ENCODE measurements around the gene FBH1. TPM values are rescaled to one million over a fixed set of nuclear protein-coding genes. Genes with fewer than 3 reads are reported as not detected.

Gene FBH1
- total RNA-seq, 1 experiment from 2014 or later = 50.5 TPM

- in situ Hi-C loops (cut with HindIII; ENCODE audit: low pct_unique_long_range_greater_than_20kb, low sequenced_read_pairs) = no loop called here
- H3K27ac ChIP-seq (ENCODE audit: low read length) = peak within 1 kb of the TSS; percentile 91
- BruUV-seq (replicated peaks) = no TSS peak
These were observed 87.6 kb downstream of the FBH1 start, which contains the start of gene IL15RA for GRCh38 chr10:5977471-5978229. Gene IL15RA, minus strand, starts transcription at chr10:5977543. Its CDS starts 51 bp downstream, at chr10:5977492.

GRCh38 chr10:5978230-5978489 is 88.1 kb downstream of the FBH1 start:
- DNase-seq (ENCODE audit: low read depth, low spot score) (no peak), ATAC-seq (no peak; the same call in 1 of the 2 replicates)
- no TSS peak for BruUV-seq (replicated peaks)
- CTCF ChIA-PET = interaction anchor here (0.5 kb wide), 1 partner anchor 165 kb away, joined by 7 read pairs; no protein-coding TSS in a partner anchor
- TF ChIP-seq POLR2AphosphoS5 (IDR thresholded peaks at IDR 0.05; ENCODE audit: low read depth, low read length) = no peak
- TF ChIP-seq CTCF (IDR thresholded peaks at IDR 0.05) = 0 out of 2 replicates have a peak, but pooled peaks have one; percentile 19
- Histone ChIP-seq H3K27me3 (ENCODE audit: control insufficient read depth, insufficient read depth, low read length) (no peaks in the 10 kb centered on the region), H3K9me3 (ENCODE audit: control insufficient read depth, insufficient read depth, low read depth, low read length) (no peaks in the 10 kb centered on the region), H3K4me3 (ENCODE audit: low read depth in 2 of 2, low read length in 2 of 2) (peak overlapping the region; percentile 66 to 71), H3K4me1 (ENCODE audit: control insufficient read depth, insufficient read depth, low read length) (peaks cover 6% of the 10 kb centered on the region; the same call in 1 of the 2 replicates), H3K27ac (ENCODE audit: low read length) (peak overlapping the region; percentile 31; the same call in 1 of the 2 replicates), H3K36me3 (ENCODE audit: control insufficient read depth, insufficient read depth, low read length) (no peaks in the 10 kb centered on the region)
- intact Hi-C loops (cut with micrococcal nuclease; ENCODE audit: unreplicated experiment) = no loop called here
- POLR2A ChIA-PET = no interaction called here
- in situ Hi-C loops (cut with HindIII; ENCODE audit: low pct_unique_long_range_greater_than_20kb, low sequenced_read_pairs) = no loop called here

More at GRCh38 chr10:5977471-5978229, 87.6 kb downstream of the FBH1 start, which contains the start of gene IL15RA:
- intact Hi-C loops (cut with micrococcal nuclease; ENCODE audit: unreplicated experiment) = no loop called here
- TF ChIP-seq SIN3A (IDR thresholded peaks at IDR 0.05; ENCODE audit: borderline replicate concordance, insufficient read depth, low read depth, low read length) = peak; percentile 45; the same call in 1 of the 2 replicates
- no peak for TF ChIP-seq POLR2AphosphoS5 (IDR thresholded peaks at IDR 0.05; ENCODE audit: low read depth, low read length)
- TF ChIP-seq TCF7L2 (IDR thresholded peaks at IDR 0.05; ENCODE audit: low read depth, low read length) = no peak
- TF ChIP-seq REST (IDR thresholded peaks at IDR 0.05; ENCODE audit: insufficient read depth in 1 of 2, low read depth in 2 of 2, low read length in 1 of 2) = no peak
- peak; percentile 53 for TF ChIP-seq CTCF (IDR thresholded peaks at IDR 0.05)
- POLR2A ChIA-PET = no interaction called here
- Histone ChIP-seq H3K36me3 (ENCODE audit: control insufficient read depth, insufficient read depth, low read length) (no peaks in the 10 kb centered on the region), H3K27me3 (ENCODE audit: control insufficient read depth, insufficient read depth, low read length) (no peaks in the 10 kb centered on the region), H3K4me3 (ENCODE audit: low read depth in 2 of 2, low read length in 2 of 2) (peak within 1 kb of the TSS; percentile 66 to 71), H3K4me1 (ENCODE audit: control insufficient read depth, insufficient read depth, low read length) (peaks cover 8% of the 10 kb centered on the region), H3K9me3 (ENCODE audit: control insufficient read depth, insufficient read depth, low read depth, low read length) (no peaks in the 10 kb centered on the region)
- ATAC-seq (peak; percentile 84), DNase-seq (ENCODE audit: low read depth, low spot score) (no peak)
- CTCF ChIA-PET = interaction anchor here (0.5 kb wide), 1 partner anchor 165 kb away, joined by 7 read pairs; no protein-coding TSS in a partner anchor
